ENCODE results near the gene CCR9.
"Not testable (repeated sequence)": the region's sequence is repeated elsewhere in the genome, so short reads cannot be mapped to it uniquely, and the experiment has no call there.

GRCh38 chr3:45856323-45856722 lies 30.0 kb upstream of the CCR9 start:
- not testable (repeated sequence) for TF ChIP-seq CTCF (IDR thresholded peaks at IDR 0.05; ENCODE audit: low read depth, low read length); MAX (IDR thresholded peaks at IDR 0.05; ENCODE audit: low read depth, low read length); POLR2A (IDR thresholded peaks at IDR 0.05; ENCODE audit: extremely low read depth, insufficient read length)
